Measurements from ENCODE around the gene PDE1C. TPM values are rescaled to one million over a fixed set of nuclear protein-coding genes. Genes with fewer than 3 reads are reported as not detected.
A peak's percentile ranks its signal among the peaks of the same experiment; 100 is the strongest.

Gene PDE1C
- total RNA-seq, result 10 to 100 TPM; 47.8 to 51.3 TPM
- long read RNA-seq, donor 1, partial matches to known transcripts, result 3 of 24 reads
- long read RNA-seq, donor 1, other reads (novel, unspliced or antisense), result 18 of 24 reads
- long read RNA-seq, donor 2, partial matches to known transcripts, result 5 of 21 reads
- long read RNA-seq, donor 2, other reads (novel, unspliced or antisense), result 16 of 21 reads

- intact Hi-C loops (cut with DNase I), result no loop called here
- DNase-seq (ENCODE audit: low spot score), result peak; percentile 81
Measured at GRCh38 chr7:32070406-32071360, at the start of gene PDE1C. TSS of gene PDE1C (minus strand) at chr7:32070407.

- intact Hi-C loops (cut with DNase I), result no loop called here
- no peak for DNase-seq (ENCODE audit: low spot score)
Measured at GRCh38 chr7:32119790-32120196, 49.6 kb upstream of the PDE1C start.

GRCh38 chr7:32117837-32118236 lies 47.6 kb upstream of the PDE1C start:
- DNase-seq (ENCODE audit: low spot score), result no peak
- intact Hi-C loops (cut with DNase I), result loop anchor here in 1 of 2 donors (2.0 kb wide), 1 partner anchor 265 kb away; no protein-coding TSS in a partner anchor

GRCh38 chr7:32116436-32116835 lies 46.2 kb upstream of the PDE1C start:
- DNase-seq (ENCODE audit: low spot score), result no peak
- intact Hi-C loops (cut with DNase I), result loop anchor here in 1 of 2 donors (2.0 kb wide), 1 partner anchor 264 kb away; no protein-coding TSS in a partner anchor

- intact Hi-C loops (cut with DNase I), result loop anchor here in 1 of 2 donors (2.0 kb wide), 1 partner anchor 263 kb away; no protein-coding TSS in a partner anchor
- DNase-seq (ENCODE audit: low spot score), result no peak
Measured at GRCh38 chr7:32115831-32116230, 45.6 kb upstream of the PDE1C start.

- DNase-seq (ENCODE audit: low spot score), result no peak
- intact Hi-C loops (cut with DNase I), result no loop called here
Measured at GRCh38 chr7:32108651-32109050, 38.4 kb upstream of the PDE1C start.

GRCh38 chr7:32104766-32105165 lies 34.6 kb upstream of the PDE1C start:
- intact Hi-C loops (cut with DNase I), result no loop called here
- no peak for DNase-seq (ENCODE audit: low spot score)

GRCh38 chr7:32103361-32103760 lies 33.2 kb upstream of the PDE1C start:
- no peak for DNase-seq (ENCODE audit: low spot score)

GRCh38 chr7:32102432-32102873 lies 32.2 kb upstream of the PDE1C start:
- DNase-seq (ENCODE audit: low spot score), result no peak
- intact Hi-C loops (cut with DNase I), result no loop called here

More at GRCh38 chr7:32103361-32103760, 33.2 kb upstream of the PDE1C start:
- intact Hi-C loops (cut with DNase I), result no loop called here

GRCh38 chr7:32100407-32100907 lies 30.2 kb upstream of the PDE1C start:
- intact Hi-C loops (cut with DNase I), result no loop called here
- no peak for DNase-seq (ENCODE audit: low spot score)

- no peak for DNase-seq (ENCODE audit: low spot score)
- intact Hi-C loops (cut with DNase I), result loop anchor here in 1 of 2 donors (5.0 kb wide), 1 partner anchor 68 kb away; no protein-coding TSS in a partner anchor
Measured at GRCh38 chr7:32094516-32094915, 24.3 kb upstream of the PDE1C start.

GRCh38 chr7:32093415-32094408 lies 23.5 kb upstream of the PDE1C start:
- DNase-seq (ENCODE audit: low spot score), result peak; percentile 90
- intact Hi-C loops (cut with DNase I), result loop anchor here in 1 of 2 donors (5.0 kb wide), 1 partner anchor 69 kb away; no protein-coding TSS in a partner anchor

- intact Hi-C loops (cut with DNase I), result loop anchor here in 1 of 2 donors (5.0 kb wide), 1 partner anchor 70 kb away; no protein-coding TSS in a partner anchor
- DNase-seq (ENCODE audit: low spot score), result no peak
Measured at GRCh38 chr7:32092346-32092745, 22.1 kb upstream of the PDE1C start.

GRCh38 chr7:32091608-32092210 lies 21.5 kb upstream of the PDE1C start:
- DNase-seq (ENCODE audit: low spot score), result no peak
- intact Hi-C loops (cut with DNase I), result loop anchor here in 1 of 2 donors (5.0 kb wide), 1 partner anchor 71 kb away; no protein-coding TSS in a partner anchor

GRCh38 chr7:32089678-32090077 lies 19.5 kb upstream of the PDE1C start:
- intact Hi-C loops (cut with DNase I), result loop anchor here in 1 of 2 donors (5.0 kb wide), 1 partner anchor 73 kb away; no protein-coding TSS in a partner anchor
- no peak for DNase-seq (ENCODE audit: low spot score)

GRCh38 chr7:32089256-32089655 lies 19.0 kb upstream of the PDE1C start:
- no peak for DNase-seq (ENCODE audit: low spot score)
- intact Hi-C loops (cut with DNase I), result no loop called here

GRCh38 chr7:32088451-32088881 lies 18.3 kb upstream of the PDE1C start:
- DNase-seq (ENCODE audit: low spot score), result no peak
- intact Hi-C loops (cut with DNase I), result no loop called here

- intact Hi-C loops (cut with DNase I), result no loop called here
- DNase-seq (ENCODE audit: low spot score), result no peak
Measured at GRCh38 chr7:32079510-32079909, 9.3 kb upstream of the PDE1C start.

Data from posterior vena cava (tissue), 2 donors.